ENCODE results near the gene ZNF557.
"Not testable (repeated sequence)": the region's sequence is repeated elsewhere in the genome, so short reads cannot be mapped to it uniquely, and the experiment has no call there.

Gene ZNF557

DNA sequence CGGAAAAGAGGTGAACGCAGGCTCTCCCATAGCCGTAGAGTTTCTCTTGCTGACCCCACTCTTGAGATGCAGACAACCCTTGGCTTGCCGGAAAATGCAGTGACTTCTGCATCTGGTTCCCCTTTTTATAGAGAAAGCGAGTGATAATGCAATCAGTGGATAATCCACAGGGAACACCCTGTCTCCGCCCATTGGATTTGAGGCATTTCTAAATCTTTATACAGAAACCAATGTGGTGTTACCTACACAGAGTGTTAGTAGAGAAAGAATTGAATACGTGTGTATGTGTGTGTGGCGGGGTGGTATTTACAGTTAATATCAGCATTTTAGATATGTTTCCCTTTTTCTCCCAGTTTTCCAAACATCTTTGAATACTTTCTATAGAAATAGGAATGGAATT is 10.9 kb upstream of the ZNF557 start, which contains the start of gene MBD3L3:
Gene MBD3L3 (minus strand): TSS at position 101 of the 400 bp plus-strand sequence. CDS start 71 bp downstream, at position 30.
- H3K9ac ChIP-seq (ENCODE audit: low read length); H3K14ac ChIP-seq (ENCODE audit: low read length in 2 of 2); H3K9me3 ChIP-seq (ENCODE audit: control insufficient read depth, low read length); H3K18ac ChIP-seq (ENCODE audit: low read depth in 1 of 2, low read length in 2 of 2); H3K27ac ChIP-seq (ENCODE audit: low read length, poor library complexity, severe bottlenecking); H3K23ac ChIP-seq (ENCODE audit: low read length in 2 of 2); H2BK15ac ChIP-seq (ENCODE audit: low read depth, poor library complexity, severe bottlenecking); H3K4me1 ChIP-seq (ENCODE audit: control insufficient read depth, insufficient read depth, low read depth, low read length); H3K79me1 ChIP-seq (replicated peaks; ENCODE audit: low read length, poor library complexity, severe bottlenecking); H4K8ac ChIP-seq (ENCODE audit: low read length); H4K91ac ChIP-seq (ENCODE audit: low read length); H2AFZ ChIP-seq (ENCODE audit: low read depth, low read length); DNase-seq; H3K4ac ChIP-seq (ENCODE audit: low read depth in 1 of 2, low read length in 2 of 2); H2AK5ac ChIP-seq (ENCODE audit: low read length, severe bottlenecking); H3K4me3 ChIP-seq (ENCODE audit: insufficient read depth in 1 of 2, low read depth in 1 of 2, low read length in 2 of 2); H3K36me3 ChIP-seq (ENCODE audit: control insufficient read depth in 1 of 2, insufficient read depth in 2 of 2, low read depth in 1 of 2, low read length in 2 of 2); H2BK120ac ChIP-seq (ENCODE audit: low read depth, low read length); H3K4me2 ChIP-seq (ENCODE audit: low read length, poor library complexity, severe bottlenecking); H2BK5ac ChIP-seq (ENCODE audit: low read depth, low read length, poor library complexity, severe bottlenecking); H2BK12ac ChIP-seq (ENCODE audit: low read length in 2 of 2); H3K27me3 ChIP-seq (ENCODE audit: control insufficient read depth in 1 of 2, insufficient read depth in 1 of 2, low read length in 2 of 2): not testable (repeated sequence)
- WGBS: no CpG with 5 or more reads among the region's 8 CpGs

DNA sequence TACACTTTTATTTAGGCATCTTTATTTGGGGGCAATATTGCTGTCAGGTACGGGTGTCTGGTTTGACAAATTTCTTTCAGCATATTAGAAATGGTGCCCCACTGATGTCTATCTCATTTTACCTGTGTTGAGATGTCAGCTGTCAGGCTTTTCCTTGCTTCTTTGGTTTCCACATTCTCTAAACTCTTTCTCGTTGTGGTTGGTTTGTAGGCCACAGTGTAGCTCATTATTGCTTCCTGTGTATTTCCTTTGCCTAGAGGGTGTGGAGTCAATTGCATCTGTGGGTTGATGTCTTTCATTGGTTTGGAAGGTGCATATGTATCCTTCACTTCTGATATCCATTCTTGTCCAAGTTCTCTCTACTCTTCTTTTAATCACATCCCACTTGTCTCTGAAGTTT is 9.5 kb upstream of the ZNF557 start:
- not testable (repeated sequence) for H2BK12ac ChIP-seq (ENCODE audit: low read length in 2 of 2); H4K8ac ChIP-seq (ENCODE audit: low read length); H3K9me3 ChIP-seq (ENCODE audit: control insufficient read depth, low read length); H2AK5ac ChIP-seq (ENCODE audit: low read length, severe bottlenecking); H2BK5ac ChIP-seq (ENCODE audit: low read depth, low read length, poor library complexity, severe bottlenecking); H2BK15ac ChIP-seq (ENCODE audit: low read depth, poor library complexity, severe bottlenecking); H4K91ac ChIP-seq (ENCODE audit: low read length); H3K79me1 ChIP-seq (replicated peaks; ENCODE audit: low read length, poor library complexity, severe bottlenecking); H3K23ac ChIP-seq (ENCODE audit: low read length in 2 of 2); H3K9ac ChIP-seq (ENCODE audit: low read length); H2BK120ac ChIP-seq (ENCODE audit: low read depth, low read length); H3K36me3 ChIP-seq (ENCODE audit: control insufficient read depth in 1 of 2, insufficient read depth in 2 of 2, low read depth in 1 of 2, low read length in 2 of 2); H3K14ac ChIP-seq (ENCODE audit: low read length in 2 of 2); H3K4me3 ChIP-seq (ENCODE audit: insufficient read depth in 1 of 2, low read depth in 1 of 2, low read length in 2 of 2); H3K27ac ChIP-seq (ENCODE audit: low read length, poor library complexity, severe bottlenecking); DNase-seq; H3K27me3 ChIP-seq (ENCODE audit: control insufficient read depth in 1 of 2, insufficient read depth in 1 of 2, low read length in 2 of 2); H3K18ac ChIP-seq (ENCODE audit: low read depth in 1 of 2, low read length in 2 of 2); H3K4ac ChIP-seq (ENCODE audit: low read depth in 1 of 2, low read length in 2 of 2); H2AFZ ChIP-seq (ENCODE audit: low read depth, low read length); H3K4me1 ChIP-seq (ENCODE audit: control insufficient read depth, insufficient read depth, low read depth, low read length); H3K4me2 ChIP-seq (ENCODE audit: low read length, poor library complexity, severe bottlenecking)
- no CpG with 5 or more reads among the region's 2 CpGs for WGBS

DNA sequence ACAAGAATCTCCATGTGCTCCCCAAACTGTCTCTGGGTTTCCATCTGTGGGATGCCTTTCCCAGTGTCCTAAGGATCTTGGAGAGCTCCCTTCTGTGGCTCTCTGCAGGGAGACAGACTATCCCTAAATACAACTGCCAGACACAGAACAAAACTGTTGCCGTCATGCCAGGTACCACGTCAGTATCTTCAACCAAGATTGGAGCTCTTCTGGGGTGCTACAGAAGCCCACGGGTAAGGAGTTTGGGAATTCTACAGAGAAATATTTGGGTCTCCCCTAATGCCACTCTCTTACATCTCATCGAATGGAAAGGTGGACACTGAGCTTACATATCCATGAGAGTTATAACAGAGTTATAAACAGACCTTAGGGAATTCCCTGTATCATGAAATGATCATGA is 6.2 kb upstream of the ZNF557 start:
- no peak overlapping the region for H3K18ac ChIP-seq (ENCODE audit: low read depth in 1 of 2, low read length in 2 of 2)
- H2BK5ac ChIP-seq (ENCODE audit: low read depth, low read length, poor library complexity, severe bottlenecking): no peak overlapping the region
- no peak overlapping the region for H3K27ac ChIP-seq (ENCODE audit: low read length, poor library complexity, severe bottlenecking)
- H3K23ac ChIP-seq (ENCODE audit: low read length in 2 of 2): no peak overlapping the region
- H4K91ac ChIP-seq (ENCODE audit: low read length): no peak overlapping the region
- no peak overlapping the region for H2BK120ac ChIP-seq (ENCODE audit: low read depth, low read length)
- H2BK15ac ChIP-seq (ENCODE audit: low read depth, poor library complexity, severe bottlenecking): no peak overlapping the region
- H2AFZ ChIP-seq (ENCODE audit: low read depth, low read length): no peak overlapping the region
- no peaks in the 10 kb centered on the region for H3K36me3 ChIP-seq (ENCODE audit: control insufficient read depth in 1 of 2, insufficient read depth in 2 of 2, low read depth in 1 of 2, low read length in 2 of 2)
- 96% methylated on average over 3 of the region's 4 CpGs for WGBS
- H3K79me1 ChIP-seq (replicated peaks; ENCODE audit: low read length, poor library complexity, severe bottlenecking): no peaks in the 10 kb centered on the region
- no peak overlapping the region for H3K14ac ChIP-seq (ENCODE audit: low read length in 2 of 2)
- no peak overlapping the region for H2BK12ac ChIP-seq (ENCODE audit: low read length in 2 of 2)
- no peak overlapping the region for H3K4ac ChIP-seq (ENCODE audit: low read depth in 1 of 2, low read length in 2 of 2)
- no peak for DNase-seq
- no peak overlapping the region for H2AK5ac ChIP-seq (ENCODE audit: low read length, severe bottlenecking)
- H3K4me2 ChIP-seq (ENCODE audit: low read length, poor library complexity, severe bottlenecking): no peak overlapping the region
- no peak overlapping the region for H3K4me3 ChIP-seq (ENCODE audit: insufficient read depth in 1 of 2, low read depth in 1 of 2, low read length in 2 of 2)
- H3K9ac ChIP-seq (ENCODE audit: low read length): no peak overlapping the region
- H3K9me3 ChIP-seq (ENCODE audit: control insufficient read depth, low read length): no peaks in the 10 kb centered on the region
- H3K4me1 ChIP-seq (ENCODE audit: control insufficient read depth, insufficient read depth, low read depth, low read length): no peaks in the 10 kb centered on the region
- no peaks in the 10 kb centered on the region for H3K27me3 ChIP-seq (ENCODE audit: control insufficient read depth in 1 of 2, insufficient read depth in 1 of 2, low read length in 2 of 2)
- no peak overlapping the region for H4K8ac ChIP-seq (ENCODE audit: low read length)

DNA sequence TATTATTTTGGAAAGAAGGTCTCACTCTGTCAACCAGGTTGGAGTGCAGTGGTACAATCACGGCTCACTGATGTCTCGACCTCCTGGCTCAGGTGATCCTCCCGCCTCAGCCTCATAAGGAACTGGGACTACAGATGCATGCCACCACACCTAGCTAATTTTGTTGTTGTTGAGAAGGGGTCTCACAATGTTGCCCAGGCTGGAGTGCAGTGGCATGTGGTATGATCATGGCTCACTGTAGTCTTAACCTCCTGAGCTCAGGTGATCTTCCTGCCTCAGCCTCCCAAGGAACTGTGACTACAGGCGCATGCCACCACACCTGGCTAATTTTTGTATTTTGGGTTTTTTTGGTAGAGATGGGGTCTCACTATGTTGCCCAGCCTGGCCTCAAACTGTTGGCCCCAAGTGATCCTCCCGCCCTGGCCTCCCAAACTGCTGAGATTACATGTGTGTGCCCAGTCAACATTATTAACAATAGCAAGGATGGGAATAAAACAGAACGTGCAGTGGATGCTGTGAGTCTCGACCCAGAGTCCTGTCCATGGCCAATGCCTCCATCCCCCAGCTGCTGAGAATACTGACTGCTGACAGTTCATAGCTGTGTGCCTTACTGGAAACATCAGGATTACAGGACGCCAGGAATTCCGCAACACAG is 5.6 kb upstream of the ZNF557 start:
- no peaks in the 10 kb centered on the region for H3K36me3 ChIP-seq (ENCODE audit: control insufficient read depth in 1 of 2, insufficient read depth in 2 of 2, low read depth in 1 of 2, low read length in 2 of 2)
- H3K4me3 ChIP-seq (ENCODE audit: insufficient read depth in 1 of 2, low read depth in 1 of 2, low read length in 2 of 2): no peak overlapping the region
- H2AK5ac ChIP-seq (ENCODE audit: low read length, severe bottlenecking): no peak overlapping the region
- 87% methylated on average over 9 of the region's 9 CpGs for WGBS
- no peak overlapping the region for H4K91ac ChIP-seq (ENCODE audit: low read length)
- no peak overlapping the region for H2BK120ac ChIP-seq (ENCODE audit: low read depth, low read length)
- no peak overlapping the region for H3K4me2 ChIP-seq (ENCODE audit: low read length, poor library complexity, severe bottlenecking)
- no peak overlapping the region for H4K8ac ChIP-seq (ENCODE audit: low read length)
- H3K79me1 ChIP-seq (replicated peaks; ENCODE audit: low read length, poor library complexity, severe bottlenecking): no peaks in the 10 kb centered on the region
- H2BK5ac ChIP-seq (ENCODE audit: low read depth, low read length, poor library complexity, severe bottlenecking): no peak overlapping the region
- DNase-seq: no peak
- H3K23ac ChIP-seq (ENCODE audit: low read length in 2 of 2): no peak overlapping the region
- H3K18ac ChIP-seq (ENCODE audit: low read depth in 1 of 2, low read length in 2 of 2): no peak overlapping the region
- no peak overlapping the region for H2AFZ ChIP-seq (ENCODE audit: low read depth, low read length)
- no peak overlapping the region for H2BK15ac ChIP-seq (ENCODE audit: low read depth, poor library complexity, severe bottlenecking)
- no peak overlapping the region for H3K14ac ChIP-seq (ENCODE audit: low read length in 2 of 2)
- no peaks in the 10 kb centered on the region for H3K9me3 ChIP-seq (ENCODE audit: control insufficient read depth, low read length)
- H3K4me1 ChIP-seq (ENCODE audit: control insufficient read depth, insufficient read depth, low read depth, low read length): no peaks in the 10 kb centered on the region
- no peak overlapping the region for H3K4ac ChIP-seq (ENCODE audit: low read depth in 1 of 2, low read length in 2 of 2)
- no peak overlapping the region for H3K9ac ChIP-seq (ENCODE audit: low read length)
- no peaks in the 10 kb centered on the region for H3K27me3 ChIP-seq (ENCODE audit: control insufficient read depth in 1 of 2, insufficient read depth in 1 of 2, low read length in 2 of 2)
- H2BK12ac ChIP-seq (ENCODE audit: low read length in 2 of 2): no peak overlapping the region
- H3K27ac ChIP-seq (ENCODE audit: low read length, poor library complexity, severe bottlenecking): no peak overlapping the region

Measured in mesenchymal stem cell (in vitro differentiated cells and primary cell).